GM06990 (cell line): ENCODE data around the gene CCR6.

Experiments used
- DNase-seq: peaks from one replicate; pipeline ENCODE4 v3.0.0-alpha.2; 2011; ENCODE audit not compliant: insufficient read length; ENCODE audit errors: extremely low read depth
- H3K27me3 ChIP-seq: replicated peaks from 2 replicates; pipeline ENCODE4 v1.6.0; 2011; ENCODE audit warnings: low read length; ENCODE audit not compliant: control insufficient read depth, insufficient read depth
- H3K36me3 ChIP-seq: 2 replicates; pipeline ENCODE4 v1.5.1; 2011; ENCODE audit warnings: low read length; ENCODE audit not compliant: control insufficient read depth, insufficient read depth
- H3K4me3 ChIP-seq: replicated peaks from 2 replicates; pipeline ENCODE4 v1.5.1; 2011; ENCODE audit warnings: low read depth, mild to moderate bottlenecking, control low read depth, low read length
- CTCF ChIP-seq: IDR thresholded peaks from 2 replicates; pipeline ENCODE4 v1.5.1; 2011; ENCODE audit warnings: low read length, control low read depth, mild to moderate bottlenecking, inconsistent platforms; ENCODE audit not compliant: insufficient read depth, poor library complexity, severe bottlenecking

Gene CCR6

GRCh38 chr6:167122827-167123657 is at the start of gene CCR6:
Gene CCR6 (plus strand): TSS chr6:167123096. CDS start chr6:167136135, 13,039 bp downstream.
- peak within 1 kb of the TSS; percentile 34 for H3K4me3 ChIP-seq
- DNase-seq = no peak
- no peak for TF ChIP-seq CTCF
- H3K36me3 ChIP-seq = no peaks in the 10 kb centered on the region
- H3K27me3 ChIP-seq = no peaks in the 10 kb centered on the region

- H3K36me3 ChIP-seq = no peaks in the 10 kb centered on the region
- H3K27me3 ChIP-seq = no peaks in the 10 kb centered on the region
- no peak for DNase-seq
- no peak for TF ChIP-seq CTCF
- no peak overlapping the region for H3K4me3 ChIP-seq
Observed at GRCh38 chr6:167073679-167074274, 49.1 kb upstream of the CCR6 start.

- Histone ChIP-seq H3K27me3 (no peaks in the 10 kb centered on the region), H3K4me3 (no peak overlapping the region), H3K36me3 (no peaks in the 10 kb centered on the region)
- DNase-seq = no peak
- no peak for TF ChIP-seq CTCF
Observed at GRCh38 chr6:167077241-167077932, 45.5 kb upstream of the CCR6 start.

- H3K4me3 ChIP-seq = no peak overlapping the region
- no peaks in the 10 kb centered on the region for H3K36me3 ChIP-seq
- DNase-seq = no peak
- H3K27me3 ChIP-seq = no peaks in the 10 kb centered on the region
- no peak for TF ChIP-seq CTCF
Observed at GRCh38 chr6:167078745-167079144, 44.2 kb upstream of the CCR6 start.

- Histone ChIP-seq H3K36me3 (no peaks in the 10 kb centered on the region), H3K4me3 (no peak overlapping the region), H3K27me3 (no peaks in the 10 kb centered on the region)
- peak; percentile 70 for TF ChIP-seq CTCF
- peak; percentile 76 for DNase-seq
Observed at GRCh38 chr6:167079853-167080297, 43.0 kb upstream of the CCR6 start.
